ENCODE results near the gene ZNF268.
"Not testable (repeated sequence)": the region's sequence is repeated elsewhere in the genome, so short reads cannot be mapped to it uniquely, and the experiment has no call there.

Gene ZNF268

DNA sequence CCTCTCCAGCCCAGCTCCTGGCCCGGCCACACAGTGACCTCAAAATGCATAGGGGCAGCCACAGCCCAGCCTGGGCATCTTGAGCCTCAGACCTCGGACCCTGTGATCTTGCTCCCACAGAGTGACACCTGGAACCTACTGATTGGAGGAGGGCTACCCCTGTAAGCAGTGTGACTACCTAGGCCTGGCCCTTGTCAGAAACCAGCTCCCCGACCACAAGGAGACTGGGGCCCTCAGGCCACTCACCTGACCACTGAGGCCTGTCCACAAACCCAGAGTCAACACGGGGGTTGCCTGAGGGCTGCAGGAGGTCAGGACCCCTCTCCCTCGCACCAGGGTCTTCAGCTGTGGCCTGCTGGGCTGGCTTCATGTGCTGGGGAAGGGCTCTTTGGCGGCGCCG is 45.4 kb downstream of the ZNF268 start:
- H3K4me3 ChIP-seq (ENCODE audit: low read depth, low read length): no peak overlapping the region

DNA sequence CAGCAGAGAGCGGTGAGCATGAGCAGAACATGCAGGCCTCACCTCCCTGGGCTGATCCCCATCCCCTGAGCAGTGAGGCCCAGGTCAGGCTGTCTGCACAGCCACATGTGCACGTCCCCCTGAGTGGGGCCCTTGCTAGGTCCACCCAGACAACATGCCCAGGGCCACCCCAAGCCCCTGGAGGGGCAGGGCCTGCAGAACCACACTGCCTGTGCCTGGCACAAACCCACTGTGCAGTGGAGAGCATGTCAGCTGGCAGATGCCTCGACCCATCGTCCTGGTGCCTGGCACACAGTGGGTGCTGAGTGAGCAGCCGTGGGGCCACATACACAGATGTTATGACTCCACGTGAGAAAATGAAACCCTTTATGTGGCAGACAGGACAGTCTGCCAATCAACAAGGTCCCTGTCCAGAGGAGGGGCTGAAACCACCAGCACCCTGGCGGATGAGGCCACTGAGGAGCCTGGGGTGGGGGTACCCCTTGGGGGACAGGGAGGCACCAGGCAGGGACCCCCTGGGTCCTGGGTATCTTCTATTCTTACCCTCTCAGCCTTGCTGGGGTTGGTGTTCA is 46.1 kb downstream of the ZNF268 start:
- H3K4me3 ChIP-seq (ENCODE audit: low read depth, low read length): no peak overlapping the region

DNA sequence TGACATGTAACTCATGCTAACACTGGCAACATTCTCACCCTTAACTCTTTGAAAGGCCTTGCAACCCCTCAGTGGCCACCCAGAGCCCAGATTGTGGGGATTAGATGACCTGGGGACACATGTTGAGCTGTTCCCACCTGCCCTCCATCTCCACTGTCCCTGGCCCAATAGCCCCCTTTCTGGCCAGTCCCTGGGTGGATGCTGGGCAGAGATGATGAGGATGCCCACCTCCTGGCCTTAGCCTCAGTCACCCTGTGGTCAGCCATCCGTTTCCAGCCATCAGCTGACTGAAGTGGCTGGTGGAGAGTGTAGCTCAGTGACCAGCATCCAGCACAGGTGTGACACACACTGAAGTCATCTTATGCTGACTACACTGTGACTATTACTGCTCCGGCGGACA is 49.7 kb downstream of the ZNF268 start:
- H3K4me3 ChIP-seq (ENCODE audit: low read depth, low read length): no peak overlapping the region

DNA sequence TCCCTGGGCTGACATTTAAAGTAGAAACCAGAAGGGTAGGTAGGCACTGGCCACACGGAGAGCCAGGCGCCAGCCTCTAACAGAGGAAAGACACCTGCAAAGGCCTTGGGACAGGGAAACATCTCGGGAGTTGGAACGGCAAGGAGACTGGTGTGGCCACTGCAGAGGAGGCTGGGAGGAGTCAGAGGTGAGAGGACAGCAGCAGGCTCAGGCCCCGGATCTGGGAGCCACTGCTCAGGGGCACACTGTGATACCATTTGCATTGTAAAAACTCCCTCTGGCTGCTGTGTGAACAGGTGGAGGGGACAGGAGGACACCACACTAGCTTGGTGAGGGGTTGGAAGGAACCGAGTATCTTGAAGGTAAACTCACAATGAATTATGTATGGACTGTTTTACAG is 51.7 kb downstream of the ZNF268 start:
- no peak overlapping the region for H3K4me3 ChIP-seq (ENCODE audit: low read depth, low read length)

DNA sequence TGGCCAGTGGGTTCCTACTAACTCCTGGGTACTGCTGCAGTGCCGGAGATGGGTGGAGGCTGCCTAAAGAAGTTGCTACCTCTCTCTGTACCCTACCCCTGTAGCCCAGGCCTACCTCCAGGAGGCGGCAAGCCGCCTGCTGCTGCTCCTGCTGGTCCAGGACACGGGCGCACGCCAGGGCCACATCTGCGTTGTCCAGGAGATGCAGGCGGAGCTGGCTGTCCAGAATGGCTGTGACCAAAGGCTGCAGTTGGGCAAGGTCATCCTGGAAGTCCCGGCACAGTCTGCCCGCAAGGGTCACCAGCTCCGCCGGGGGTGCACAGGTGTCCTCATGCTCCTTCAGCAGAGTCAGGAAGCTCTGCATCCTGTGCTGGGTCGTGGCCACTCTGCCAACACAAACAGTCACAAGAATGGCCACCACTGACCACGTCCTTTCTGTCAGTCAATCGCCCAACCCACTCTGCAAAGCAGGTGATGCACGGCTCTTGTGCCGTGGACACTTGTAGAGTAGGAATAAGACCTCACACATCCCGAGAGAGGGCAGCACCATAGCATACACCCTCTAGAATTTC is 52.8 kb downstream of the ZNF268 start:
- no peak overlapping the region for H3K4me3 ChIP-seq (ENCODE audit: low read depth, low read length)

DNA sequence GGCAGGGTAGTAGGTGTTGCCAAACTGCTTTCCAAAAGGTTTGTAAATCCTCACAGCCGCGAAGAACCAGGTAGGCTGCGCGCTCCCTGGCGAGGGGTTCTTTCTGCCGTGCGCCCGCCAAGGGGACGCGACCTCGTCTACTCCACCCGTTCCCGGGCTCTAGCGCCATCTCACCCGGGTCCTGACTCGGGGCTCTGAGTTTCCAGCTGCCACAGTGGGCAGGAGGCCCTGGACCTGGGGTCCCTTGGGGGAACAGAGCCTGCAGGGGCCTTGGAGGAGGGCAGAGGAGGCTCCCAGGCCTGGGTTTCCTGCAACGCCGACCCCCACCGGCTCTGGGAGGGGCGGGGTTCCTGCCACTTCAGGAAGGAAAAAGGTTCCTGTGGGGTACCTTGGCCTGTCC is 53.7 kb downstream of the ZNF268 start:
- no peak overlapping the region for H3K4me3 ChIP-seq (ENCODE audit: low read depth, low read length)

DNA sequence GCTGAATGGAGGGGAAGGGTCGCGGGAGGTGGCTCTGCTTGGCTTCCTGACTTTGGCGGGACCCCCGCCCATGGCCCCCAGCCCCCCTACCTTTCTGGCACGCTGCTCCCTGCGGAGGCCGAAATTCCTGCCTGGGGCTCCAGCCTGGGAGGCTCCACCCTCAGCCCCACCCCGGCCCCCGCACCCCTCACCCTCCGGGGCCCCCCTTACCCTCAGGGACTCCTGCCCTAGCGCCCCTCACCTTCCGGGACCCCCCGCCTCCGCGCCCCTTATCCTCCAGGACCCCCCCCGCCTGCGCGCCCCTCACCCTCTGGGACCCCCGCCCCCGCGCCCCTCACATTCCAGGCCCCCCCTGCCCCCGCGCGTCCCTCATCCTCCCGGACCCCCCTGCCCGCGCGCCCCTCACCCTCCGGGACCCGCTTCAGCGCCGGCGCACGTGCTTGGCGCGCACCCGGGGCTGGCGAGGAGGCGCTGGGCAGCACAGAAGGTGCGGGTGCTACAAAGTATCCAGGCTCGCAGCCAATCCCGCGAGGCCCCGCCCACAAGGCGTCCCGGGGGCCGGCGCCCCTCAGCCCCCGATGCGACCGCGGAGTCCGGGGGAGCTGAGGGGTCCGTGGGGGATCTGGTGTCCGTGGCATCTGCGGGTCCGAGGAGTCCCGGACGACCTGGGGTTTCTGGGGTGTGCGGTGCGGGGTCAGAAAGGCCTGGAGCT is 54.3 kb downstream of the ZNF268 start, which contains the start of gene ANHX:
Gene ANHX (minus strand): TSS at position 477 of the 712 bp plus-strand sequence. CDS start 1,521 bp downstream, outside the sequence.
- no peak within 1 kb of the TSS for H3K4me3 ChIP-seq (ENCODE audit: low read depth, low read length)

DNA sequence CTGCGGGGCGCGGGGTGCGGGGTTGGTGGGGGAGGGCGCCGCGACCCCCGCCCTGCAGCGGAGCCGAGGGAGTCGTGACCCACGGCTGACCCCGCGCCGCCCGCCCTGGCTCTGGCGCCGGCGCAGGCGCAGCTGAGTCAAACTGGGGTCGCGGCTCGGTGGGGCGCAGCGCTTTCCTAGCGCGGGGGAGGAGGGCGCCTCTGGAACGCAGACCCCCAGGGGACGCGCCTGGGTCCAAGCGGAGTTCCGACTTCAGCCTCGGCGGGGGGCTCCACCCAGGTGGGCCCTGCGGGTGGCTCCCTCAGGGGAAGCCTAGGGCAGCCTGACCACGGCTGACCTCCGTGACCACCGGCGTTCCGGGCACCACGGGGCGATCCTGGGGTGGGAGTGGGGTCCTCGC is 54.8 kb downstream of the ZNF268 start:
- no peak overlapping the region for H3K4me3 ChIP-seq (ENCODE audit: low read depth, low read length)

DNA sequence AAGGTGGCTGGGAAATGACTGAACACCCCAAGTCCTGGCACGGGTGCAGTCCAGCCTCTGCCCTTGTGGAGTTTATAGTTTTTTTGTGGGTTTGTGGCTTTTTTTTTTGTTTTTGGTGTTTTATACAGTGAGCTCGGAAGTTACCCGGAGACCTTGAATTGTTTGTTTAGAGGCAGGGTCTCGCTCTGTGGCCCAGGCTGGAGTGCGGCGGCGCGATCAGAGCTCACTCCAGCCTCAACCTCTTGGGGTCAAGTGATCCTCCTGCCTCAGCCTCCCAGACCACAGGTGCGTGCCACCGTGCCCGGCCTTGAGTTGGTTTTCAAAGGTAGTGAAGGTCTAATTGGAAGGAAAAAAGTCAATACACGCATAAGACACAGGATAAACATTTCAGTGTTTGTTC is 55.3 kb downstream of the ZNF268 start:
- H3K4me3 ChIP-seq (ENCODE audit: low read depth, low read length): no peak overlapping the region

DNA sequence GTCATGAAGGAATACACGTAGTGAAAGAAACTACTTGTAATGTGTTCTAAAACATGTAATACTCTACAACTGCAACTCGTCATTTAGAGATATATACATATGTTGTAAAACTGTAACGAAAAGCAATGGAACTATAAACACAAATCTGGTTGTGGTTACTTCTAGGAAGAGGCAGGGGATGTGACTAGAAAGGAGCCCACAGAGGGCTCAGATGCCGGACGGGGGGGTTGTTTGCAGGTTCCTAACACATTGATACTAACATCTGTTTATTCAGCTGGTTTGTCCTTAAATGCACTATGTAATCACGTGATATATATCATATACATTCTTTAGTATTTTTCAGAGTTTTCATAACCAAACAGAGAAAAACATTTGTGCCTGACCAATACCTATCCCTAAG is 70.4 kb downstream of the ZNF268 start:
- H3K4me3 ChIP-seq (ENCODE audit: low read depth, low read length): no peak overlapping the region

DNA sequence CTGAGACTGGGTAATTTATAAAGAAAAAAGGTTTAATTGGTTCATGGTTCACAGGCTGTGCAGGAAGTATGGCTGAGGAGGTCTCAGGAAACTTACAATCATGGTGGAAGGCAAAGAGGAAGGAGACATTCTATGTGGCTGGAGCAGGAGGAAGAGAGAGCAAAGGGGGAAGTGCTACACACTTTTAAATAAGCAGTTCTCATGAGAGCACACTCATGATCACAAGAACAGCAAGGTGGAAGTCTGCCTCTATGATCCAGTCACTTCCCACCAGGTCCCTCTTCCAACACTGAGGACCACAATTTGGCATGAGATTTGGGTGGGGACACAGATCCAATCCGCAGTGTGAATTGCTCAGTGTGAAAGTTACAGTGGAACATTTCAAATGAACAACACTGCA is 74.5 kb downstream of the ZNF268 start:
- not testable (repeated sequence) for H3K4me3 ChIP-seq (ENCODE audit: low read depth, low read length)

DNA sequence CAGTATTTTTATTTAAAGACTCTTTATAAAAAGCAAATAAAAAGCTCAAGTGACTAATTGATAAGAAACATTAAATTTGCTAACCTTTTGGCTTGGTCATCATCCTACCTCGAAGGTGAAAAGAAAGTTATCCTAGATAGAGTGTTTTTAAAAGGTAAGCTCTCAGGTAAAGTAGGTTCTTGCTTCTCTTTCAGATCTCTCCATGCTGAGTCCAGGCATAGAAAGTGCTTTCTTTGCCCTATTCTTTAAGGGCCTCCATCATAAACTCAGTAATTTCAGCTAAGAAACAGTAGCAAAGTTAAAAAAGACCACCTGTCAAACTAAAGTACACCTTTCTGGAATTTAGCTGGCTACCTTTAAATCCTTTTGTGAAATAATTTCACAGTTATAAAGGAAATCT is 75.0 kb downstream of the ZNF268 start:
- H3K4me3 ChIP-seq (ENCODE audit: low read depth, low read length): no peak overlapping the region

DNA sequence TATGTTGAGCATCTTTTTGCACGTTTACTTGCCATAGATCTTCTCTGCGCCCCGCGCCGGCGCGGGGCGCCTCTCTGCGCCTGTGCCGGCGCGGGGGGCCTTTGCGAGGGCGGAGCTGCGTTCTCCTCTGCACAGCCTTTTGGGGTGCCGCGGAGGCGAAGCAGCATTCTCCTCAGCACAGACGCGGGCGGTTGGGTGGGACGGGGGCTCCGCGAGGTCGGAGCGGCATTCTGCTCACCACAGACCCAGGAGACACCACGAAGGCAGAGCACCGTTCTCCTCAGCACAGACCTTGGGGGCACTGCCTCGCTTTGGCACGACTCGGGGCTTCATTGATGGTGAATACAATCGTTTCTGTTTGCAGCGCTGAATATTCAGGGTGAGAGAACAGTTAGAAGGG is 82.9 kb downstream of the ZNF268 start:
- no peak overlapping the region for H3K4me3 ChIP-seq (ENCODE audit: low read depth, low read length)

Data from iPS-11a (cell line).